ENCODE measurements around the gene AIMP2.
A peak's percentile ranks its signal among the peaks of the same experiment; 100 is the strongest.
"Not testable (repeated sequence)": the region's sequence is repeated elsewhere in the genome, so short reads cannot be mapped to it uniquely, and the experiment has no call there.

AIMP2 gene

DNA sequence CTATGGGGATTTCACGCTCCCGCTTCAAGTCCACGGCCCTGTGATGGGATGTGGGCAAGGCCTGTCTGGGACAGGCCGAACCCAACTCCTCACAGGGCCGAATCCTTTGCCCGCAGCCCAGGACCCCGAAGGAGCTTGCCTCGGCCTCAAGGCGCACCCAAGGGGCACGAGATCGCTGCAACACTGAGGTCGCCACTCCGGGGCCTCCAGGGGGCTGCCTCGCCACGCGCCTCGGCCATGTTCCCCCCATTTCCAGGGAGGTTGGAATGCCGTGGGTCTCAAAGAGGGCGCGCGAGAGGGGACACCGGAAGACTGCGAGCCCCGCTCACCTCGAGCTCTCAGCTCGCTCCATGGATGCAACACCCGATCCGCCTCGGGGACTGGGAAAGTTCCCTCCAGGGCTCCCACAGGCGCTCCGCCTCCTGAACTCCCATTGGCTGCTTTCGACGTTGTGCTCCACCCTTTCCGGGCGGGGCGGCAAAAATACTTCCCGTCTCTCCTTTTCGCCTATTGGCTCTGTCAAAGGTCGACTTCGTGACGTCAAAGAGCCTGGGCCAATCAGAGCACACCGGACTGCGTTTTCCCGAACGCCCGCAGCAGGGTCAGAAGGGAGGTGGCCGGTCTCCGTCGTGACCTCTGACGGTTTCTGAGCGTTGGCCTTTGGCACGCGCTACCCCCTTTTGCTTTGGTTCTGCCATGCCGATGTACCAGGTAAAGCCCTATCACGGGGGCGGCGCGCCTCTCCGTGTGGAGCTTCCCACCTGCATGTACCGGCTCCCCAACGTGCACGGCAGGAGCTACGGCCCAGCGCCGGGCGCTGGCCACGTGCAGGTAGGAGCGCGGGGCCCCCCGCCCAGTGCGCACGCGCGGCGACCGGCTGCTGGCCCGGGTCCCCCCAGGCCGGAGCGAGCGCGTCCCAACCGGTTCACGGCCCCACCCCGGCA is at the start of gene AIMP2, which contains the start of gene PMS2:
AIMP2 (plus strand) TSS at position 605 of the 944 bp plus-strand sequence; CDS start at position 697, 92 bp downstream.
PMS2 (minus strand) TSS at position 382 of the 944 bp plus-strand sequence; CDS start at position 352, 30 bp downstream.
- peak; percentile 94 for DNase-seq

DNA sequence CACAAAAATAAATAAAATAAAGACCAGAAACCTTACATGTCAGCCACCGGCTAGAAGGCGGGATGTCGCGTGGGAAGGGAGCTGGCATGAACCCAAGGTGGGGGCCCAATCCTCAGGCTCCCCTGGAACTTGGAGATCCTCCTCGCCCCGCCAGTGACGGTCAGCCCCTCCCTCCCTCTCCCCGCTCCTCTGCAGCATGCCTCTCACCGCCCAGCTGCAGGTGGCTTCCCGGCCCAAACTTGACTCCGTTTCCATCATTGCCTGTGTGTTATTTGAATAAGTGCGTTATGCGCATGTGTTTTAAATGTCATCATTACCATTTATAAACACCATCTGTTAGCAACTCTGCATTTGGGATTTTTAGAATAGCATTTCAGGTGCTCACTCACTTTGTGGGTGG is 45.9 kb upstream of the AIMP2 start:
- not testable (repeated sequence) for DNase-seq

DNA sequence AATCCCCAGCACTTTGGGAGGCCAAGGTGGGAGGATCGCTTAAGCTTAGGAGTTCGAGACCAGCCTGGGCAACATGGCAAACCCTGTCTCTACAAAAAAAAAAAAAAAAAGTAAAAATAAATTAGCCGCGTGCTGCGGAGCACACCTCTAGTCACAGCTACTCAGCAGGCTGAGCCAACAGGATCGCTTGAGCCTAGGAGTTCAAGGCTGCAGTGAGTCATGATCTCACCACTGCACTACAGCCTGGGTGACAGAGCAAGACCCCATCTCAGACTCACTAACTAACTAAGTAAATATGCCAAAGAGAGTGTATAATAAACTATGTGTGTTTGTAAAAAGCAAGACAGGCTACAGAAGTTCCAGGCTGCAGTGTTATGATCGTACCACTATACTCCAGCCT is 45.3 kb upstream of the AIMP2 start:
- DNase-seq, result not testable (repeated sequence)

DNA sequence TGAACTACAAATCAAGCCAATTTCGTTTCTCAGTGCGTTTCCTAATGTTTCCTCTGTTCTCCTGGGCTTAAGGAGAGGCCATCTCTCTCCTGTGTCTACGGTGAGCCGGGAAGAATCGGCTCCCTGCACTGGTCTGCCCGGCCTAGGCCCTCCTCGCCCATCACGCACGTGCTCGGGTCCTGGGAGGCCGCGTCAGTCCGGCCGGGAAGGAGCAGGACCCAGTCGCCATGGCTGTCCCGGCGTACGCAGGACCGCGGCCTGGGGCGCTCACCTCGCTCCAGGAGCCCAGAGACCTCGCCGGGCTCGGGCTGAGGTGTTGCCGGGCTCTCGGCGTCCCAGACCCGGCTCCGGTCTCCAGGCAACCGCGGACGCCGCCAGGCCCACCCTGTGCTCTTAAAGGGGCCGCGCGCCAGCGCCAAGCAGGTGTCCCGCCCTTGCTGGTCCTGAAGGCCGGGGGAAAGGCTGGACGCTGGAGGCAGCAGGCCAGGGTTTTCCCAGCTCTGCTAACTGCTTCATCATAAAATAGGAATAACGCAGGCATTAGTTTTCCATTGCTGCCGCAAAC is 38.6 kb upstream of the AIMP2 start, which contains the start of gene RSPH10B:
RSPH10B (minus strand) TSS at position 343 of the 565 bp plus-strand sequence. CDS start 3,573 bp downstream, outside the sequence.
- not testable (repeated sequence) for DNase-seq

DNA sequence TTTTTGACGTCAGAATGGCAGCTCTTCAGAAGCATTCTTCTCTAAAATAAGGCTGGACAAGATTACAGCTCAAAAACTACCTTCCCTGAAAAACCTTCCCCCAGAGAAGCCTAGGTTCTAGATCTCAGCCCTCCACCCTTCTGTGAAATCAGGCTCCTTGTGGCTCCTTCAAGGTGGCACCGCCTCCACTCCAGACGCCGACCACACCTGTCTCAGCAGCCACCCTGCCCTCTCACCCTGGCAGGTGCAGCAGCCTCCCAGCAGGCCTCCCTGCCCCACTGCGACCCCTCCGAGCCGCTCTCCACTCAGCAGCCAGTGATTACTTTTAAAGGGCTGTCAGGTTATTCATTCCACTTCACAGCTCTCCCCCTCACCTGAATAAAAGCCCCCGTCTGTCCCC is 35.5 kb upstream of the AIMP2 start:
- DNase-seq, result not testable (repeated sequence)

DNA sequence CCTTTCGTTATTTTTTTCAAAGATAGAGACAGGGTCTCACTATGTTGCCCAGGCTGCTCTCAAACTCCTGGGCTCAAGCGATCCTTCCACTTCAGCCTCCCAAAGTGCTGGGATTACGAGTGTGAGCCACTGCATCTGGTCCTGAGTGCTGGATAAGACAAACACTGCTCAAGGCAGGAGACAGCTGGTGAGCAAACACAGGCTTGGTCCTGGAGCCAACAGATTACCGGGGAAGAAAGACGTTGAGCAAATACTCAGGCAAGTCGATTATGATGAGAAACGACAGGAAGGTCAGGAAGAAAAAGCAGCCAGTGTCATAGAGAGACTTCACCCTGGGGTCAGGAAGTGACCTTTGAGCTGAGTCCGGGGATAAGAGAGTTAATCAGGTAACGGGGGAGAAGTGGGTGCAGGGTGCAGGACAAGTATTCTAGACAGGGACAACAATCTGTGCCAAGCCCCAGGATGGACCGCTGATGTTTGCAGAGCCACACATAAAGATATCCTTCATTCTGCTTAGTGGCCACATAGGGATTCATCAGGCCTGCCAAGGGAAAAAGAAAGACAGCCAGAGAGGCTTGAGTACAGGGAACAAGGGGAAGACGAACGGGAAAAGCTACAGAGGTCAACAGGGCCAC is 29.3 kb upstream of the AIMP2 start:
- not testable (repeated sequence) for DNase-seq

DNA sequence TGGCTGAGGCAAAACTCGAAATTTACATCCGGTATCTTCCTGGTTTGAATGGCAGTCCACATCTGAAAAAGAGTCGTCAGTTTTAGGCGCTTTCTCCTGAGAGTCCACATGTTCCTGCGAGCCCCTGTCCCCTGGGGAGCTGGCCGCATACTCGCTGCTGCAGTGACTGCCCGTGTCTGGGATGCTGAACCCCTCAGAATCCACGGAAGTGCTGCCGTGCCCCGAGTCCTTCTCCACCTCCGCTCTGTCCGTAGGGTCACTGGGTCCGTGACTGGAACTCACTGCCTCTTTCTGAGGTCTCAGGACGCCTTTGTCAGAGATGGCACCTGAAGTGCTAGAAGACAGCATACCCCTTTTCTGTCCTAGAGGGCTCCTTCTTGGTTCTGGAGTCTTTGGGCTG is 22.0 kb upstream of the AIMP2 start:
- not testable (repeated sequence) for DNase-seq

DNA sequence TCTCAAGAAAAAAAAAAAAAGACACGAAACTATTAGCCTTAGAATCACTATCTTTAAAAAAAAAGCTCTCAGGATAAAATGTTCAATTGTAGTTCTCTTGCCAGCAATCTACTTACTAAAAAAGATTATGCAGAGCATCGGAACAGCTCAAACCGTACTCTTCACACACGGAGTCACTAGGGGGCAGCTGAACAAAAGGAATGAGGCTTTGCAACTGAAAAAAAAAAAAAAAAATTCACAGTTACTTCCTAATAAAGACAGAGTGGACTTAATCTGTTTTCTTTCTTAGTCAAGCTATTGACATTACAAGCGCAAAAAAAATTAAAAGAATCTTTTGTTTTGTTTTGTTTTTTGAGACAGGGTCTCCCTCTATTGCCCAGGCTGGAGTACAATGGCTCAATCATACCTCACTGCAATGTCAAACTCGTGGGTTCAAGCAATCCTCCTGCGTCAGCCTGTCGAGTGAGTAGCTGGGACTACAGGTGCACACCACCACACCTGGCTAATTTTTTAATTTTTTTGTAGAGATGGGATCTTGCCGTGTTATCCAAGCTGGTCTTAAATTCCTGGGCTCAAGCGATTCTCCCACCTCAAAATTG is 11.8 kb upstream of the AIMP2 start:
- peak; percentile 53 for DNase-seq

DNA sequence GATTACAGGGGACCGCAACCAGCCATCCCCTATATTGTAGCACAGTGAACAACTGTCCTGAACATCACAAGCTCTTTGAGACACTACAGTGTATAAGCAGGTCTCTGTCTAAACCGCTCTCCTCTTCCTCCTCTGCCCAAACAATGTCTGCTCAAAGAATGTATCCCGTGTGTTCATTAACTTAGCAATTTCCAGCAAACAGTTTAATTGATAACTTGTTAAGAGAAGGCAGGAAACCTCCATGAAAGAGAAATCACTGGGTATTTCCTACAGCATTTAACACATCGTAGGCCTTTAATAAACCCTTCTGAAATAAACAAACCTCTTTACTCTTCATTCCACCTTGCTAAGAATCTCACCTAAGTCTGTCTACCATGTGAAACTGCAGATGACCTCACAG is 1.7 kb upstream of the AIMP2 start:
- DNase-seq, result no peak

DNA sequence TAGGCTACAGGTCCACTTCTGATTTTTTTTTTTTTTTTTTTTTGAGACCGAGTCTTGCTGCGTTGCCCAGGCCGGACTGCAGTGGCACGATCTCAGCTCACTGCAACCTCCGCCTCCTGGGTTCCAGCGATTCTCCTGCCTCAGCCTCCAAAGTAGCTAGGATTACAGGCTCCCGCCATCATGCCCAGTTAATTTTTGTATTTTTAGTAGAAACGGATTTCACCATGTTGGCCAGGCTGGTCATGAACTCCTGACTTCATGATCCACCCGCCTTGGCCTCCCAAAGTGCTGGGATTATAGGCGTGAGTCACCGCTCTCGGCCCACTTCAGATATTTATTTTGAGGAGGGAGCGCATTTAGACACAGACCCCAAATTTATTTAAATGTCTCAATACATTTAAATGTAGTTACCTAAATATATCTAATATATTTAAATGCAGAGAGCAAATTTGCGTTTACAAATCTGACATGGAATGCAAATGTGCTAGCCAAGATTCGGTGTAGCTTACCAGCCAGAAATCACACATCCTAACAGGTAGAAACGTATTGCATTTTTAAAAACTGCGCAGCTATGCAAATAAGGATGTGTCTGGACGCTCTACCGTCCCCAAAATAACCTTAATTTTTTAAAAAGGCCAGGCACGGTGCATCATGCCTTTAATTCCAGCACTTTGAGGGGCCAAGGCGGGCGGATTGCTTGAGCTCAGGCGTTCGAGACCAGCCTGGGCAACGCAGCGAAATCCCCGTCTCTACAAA is 1.1 kb upstream of the AIMP2 start:
- DNase-seq, result not testable (repeated sequence)

DNA sequence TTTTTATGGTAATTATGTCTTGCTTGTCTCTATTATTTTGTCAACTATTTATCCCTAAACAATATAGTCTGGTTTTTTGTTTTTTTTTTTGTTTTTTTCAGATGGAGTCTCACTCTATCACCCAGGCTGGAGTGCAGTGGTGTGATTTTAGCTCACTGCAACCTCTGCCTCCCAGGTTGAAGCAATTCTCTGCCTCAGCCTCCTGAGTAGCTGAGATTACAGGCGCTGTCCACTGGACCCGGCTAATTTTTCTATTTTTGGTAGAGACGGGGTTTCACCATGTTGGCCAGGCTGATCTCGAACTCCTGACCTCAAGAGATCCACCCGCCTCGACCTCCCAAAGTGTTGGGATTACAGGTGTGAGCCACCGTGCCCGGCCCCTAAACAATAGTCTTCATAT is 1.3 kb downstream of the AIMP2 start:
- not testable (repeated sequence) for DNase-seq

DNA sequence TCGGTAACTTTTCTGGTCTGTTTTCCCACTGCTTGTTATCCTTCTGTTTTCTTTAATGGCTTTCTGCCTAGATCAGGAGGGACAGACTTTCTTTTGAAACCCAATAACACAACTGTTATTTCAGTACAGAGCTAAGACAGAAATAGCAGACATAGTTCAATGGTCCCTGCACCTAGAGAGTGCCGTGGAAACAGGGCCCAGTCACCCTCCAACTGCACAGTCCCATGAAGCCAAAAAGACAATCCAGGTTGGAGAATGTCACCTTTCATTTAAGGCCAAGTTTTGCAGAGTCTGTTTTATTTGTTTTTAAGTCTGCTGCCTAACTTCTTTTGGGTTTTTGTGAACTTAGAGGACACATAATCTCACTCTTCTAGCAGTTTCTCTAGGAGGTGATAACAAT is 2.5 kb downstream of the AIMP2 start:
- no peak for DNase-seq

DNA sequence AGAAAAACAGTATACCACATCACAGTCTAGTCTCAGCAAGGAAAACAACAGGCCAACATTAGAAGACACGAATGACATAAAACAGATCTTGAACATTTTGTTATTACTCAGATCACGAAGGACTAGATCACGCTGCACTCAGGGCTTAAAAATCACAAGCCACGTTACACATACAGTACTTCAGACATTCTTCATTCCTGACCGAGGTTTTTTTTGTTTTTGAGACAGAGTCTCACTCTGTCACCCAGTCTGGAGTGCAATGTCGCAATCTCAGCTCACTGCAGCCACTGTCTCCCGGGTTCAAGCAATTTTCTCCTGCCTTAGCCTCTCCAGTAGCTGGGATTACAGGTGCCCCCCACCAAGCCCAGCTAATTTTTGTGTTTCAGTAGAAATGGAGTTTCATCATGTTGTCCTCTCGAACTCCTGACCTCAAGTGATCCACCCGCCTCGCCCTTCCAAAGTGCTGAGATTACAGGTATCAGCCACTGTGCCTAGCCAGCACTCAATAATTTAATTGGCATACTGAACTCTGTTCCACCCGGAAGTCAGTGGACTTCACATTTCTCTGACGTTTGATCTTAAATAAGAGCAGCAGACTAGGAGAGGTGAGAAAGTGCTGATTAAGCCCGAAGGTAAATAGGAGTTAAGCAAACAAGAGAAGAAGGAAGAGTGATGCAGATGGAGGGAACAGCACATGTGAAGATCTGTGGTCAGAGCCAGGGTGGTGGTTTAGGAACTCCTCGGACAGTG is 3.5 kb downstream of the AIMP2 start:
- DNase-seq, result no peak

DNA sequence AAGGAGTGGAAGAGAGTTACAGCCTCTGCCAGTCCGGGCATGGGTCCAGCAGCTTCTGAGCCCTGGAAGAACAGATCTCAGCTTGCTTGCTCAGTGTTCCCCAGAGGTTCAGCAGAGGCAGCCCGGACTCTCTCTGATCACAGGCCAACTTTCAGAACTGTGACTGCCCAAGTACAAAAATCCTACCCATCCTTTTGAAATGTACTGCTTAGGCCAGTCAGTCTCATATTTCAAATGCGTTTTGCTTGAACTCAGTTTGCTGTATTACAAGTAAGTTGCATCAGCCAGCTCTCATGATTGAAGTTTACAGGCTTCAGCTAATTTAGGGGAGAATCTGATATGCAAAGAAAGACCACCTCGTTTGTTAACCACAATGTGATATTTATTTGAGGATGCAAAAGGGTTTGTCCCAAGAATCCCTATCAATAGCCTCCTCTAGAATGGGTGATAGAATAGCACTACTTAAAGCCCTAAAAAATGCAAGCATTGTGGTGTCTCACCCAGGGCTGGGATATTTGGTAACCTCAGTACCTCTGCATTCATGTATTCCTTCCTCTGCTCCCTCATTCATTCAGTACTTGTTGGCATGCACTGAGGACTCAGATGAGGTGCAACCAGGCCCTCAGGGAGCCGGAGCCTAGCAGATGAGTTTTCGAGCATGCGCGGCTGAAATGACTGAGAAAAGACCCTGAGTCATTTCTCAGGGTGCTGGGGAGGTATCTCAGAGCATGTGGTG is 7.0 kb downstream of the AIMP2 start:
- no peak for DNase-seq

DNA sequence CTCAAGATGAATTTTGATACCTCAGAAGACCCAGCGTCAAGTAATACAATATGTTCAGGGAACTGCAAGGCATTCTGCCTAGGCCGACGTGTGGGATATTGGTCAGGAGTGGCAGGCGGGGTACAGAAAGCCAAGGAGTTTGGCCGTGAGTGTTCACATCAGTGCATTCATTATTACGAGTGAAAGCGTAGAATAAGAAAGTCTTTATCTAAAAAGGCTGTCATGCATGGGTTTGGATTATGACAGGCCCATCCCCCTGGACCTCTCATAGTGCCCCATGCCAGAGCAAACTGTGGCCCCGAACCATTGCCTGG is 7.5 kb downstream of the AIMP2 start:
- DNase-seq, result no peak

DNA sequence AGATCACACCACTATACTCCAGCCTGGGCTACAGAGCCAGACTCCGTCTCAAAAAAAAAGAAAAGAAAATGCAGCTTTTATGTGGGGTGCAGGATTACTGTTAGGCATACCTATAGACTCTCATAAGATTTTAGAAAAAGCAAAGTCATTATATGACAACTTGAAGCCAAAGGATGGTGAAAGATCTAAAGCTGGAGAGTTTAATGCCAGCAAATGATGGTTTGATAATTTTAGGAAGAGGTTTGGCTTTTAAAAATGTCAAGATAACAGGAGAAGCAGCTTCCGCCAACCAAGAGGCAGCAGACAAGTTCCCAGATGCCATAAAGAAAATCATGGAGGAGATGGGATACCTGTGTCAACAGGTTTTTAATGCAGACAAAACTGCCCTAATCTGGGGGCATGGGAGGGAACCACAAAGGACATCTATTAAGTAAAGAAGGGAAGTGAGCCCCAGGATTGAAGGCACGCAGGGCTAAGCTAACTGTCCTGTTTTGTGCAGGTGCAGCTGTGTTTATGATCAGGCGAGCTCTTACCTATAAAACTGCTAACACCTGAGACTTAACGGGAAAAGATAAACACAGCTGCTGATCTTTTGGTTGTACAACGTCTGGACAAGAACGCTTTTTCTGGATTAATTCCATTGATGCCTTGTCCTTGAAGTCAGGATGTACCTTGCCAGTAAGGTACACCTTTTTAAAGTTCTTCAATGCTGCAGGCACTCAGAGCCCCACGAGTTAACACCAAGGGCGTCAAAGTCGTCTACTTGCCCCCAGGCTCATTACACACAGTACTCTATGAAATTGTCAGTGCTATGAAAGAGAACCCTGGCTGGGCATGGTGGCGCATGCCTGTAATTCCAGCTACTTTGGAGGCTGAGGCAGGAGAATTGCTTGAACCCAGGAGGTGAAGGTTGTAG is 11.6 kb downstream of the AIMP2 start:
- DNase-seq, result no peak

DNA sequence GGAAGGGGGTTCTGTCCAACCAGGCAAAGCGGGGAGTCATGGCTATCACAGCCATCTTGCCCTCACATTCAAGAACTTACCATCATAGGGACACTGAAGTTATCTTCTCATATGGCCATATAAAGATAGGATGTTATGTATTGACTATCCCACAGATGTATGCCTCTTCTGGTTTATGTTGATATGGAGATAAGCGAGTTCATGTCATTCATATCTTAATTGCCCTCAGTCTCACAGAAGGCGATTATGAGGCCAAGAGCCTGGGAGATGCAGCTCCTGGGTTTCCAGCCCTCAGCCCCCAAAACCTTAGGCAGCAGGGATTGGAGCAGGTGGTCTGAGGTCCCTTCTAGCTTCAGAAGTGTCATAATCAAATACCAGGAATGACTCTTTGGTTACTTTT is 13.6 kb downstream of the AIMP2 start:
- DNase-seq, result no peak

DNA sequence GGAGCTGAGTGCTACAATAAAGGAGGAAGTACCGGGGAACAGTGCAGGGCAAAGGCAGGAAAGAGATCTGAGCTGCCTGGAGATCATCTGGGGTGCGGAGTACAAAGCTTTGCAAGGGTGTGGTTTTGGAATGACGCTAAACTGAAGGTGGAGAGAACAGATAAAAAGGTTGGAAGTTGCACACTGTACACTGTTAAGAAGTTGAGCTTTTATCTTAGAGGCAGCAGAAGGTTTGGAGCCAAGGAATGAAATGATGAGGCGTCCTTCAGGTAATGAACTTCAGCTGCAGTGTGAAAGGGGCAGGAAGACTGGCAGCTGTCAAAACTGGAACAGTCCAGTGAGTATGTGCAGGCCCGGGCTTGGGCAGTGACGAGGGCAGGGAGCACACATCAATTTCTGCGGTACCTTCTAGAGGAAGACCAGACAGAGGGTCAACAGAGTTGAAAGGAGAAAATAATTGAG is 14.9 kb downstream of the AIMP2 start:
- DNase-seq, result no peak

DNA sequence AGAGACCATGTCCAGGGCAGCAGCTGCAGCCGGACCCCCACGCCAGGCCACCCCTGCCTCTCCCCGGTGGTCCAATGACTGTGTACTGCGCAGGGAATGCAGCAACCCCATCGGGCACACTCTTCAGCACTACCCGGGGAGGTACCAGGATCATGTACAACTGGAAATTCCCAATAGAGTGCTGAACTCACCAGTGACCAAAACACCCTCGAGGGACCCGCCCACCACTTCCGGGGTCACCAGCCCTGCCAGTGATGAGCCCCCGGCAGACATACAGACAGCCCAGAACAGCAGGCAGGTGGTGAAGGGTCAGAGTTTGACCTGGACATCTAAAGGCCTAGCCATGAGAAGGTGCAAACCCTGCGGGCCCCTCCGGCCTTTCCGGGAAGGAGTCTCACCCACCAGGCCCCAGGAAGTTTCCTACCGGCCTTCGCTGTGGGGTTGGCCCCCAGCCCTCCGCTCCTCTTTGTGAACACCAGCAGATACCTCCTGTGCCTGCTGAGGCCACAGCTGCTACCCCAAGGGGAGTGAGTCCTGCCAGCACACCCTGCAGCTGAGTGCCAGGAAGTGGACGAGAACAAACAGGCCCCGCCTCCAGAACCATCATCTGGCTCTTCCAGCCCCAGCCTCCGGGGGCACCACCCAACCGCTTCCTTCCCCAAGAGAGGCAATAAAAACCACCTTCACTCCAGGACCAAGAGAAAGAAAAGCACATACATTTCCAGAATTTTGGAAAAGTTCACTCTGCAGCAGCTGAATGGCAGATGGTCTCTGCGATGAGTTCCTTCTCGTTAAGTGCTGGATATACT is 17.1 kb downstream of the AIMP2 start:
- peak; percentile 77 for DNase-seq
